HG02623 (cell line): Measurements from ENCODE around the gene TRIM26.
"Not testable (repeated sequence)": the region's sequence is repeated elsewhere in the genome, so short reads cannot be mapped to it uniquely, and the experiment has no call there.

Experiments
- ATAC-seq: cut with Tn5 transposase; IDR thresholded peaks from one replicate; pipeline ENCODE4 v1.9.1; 2021; ENCODE audit warnings: moderate library complexity; ENCODE audit not compliant: unreplicated experiment

The TRIM26 gene

DNA sequence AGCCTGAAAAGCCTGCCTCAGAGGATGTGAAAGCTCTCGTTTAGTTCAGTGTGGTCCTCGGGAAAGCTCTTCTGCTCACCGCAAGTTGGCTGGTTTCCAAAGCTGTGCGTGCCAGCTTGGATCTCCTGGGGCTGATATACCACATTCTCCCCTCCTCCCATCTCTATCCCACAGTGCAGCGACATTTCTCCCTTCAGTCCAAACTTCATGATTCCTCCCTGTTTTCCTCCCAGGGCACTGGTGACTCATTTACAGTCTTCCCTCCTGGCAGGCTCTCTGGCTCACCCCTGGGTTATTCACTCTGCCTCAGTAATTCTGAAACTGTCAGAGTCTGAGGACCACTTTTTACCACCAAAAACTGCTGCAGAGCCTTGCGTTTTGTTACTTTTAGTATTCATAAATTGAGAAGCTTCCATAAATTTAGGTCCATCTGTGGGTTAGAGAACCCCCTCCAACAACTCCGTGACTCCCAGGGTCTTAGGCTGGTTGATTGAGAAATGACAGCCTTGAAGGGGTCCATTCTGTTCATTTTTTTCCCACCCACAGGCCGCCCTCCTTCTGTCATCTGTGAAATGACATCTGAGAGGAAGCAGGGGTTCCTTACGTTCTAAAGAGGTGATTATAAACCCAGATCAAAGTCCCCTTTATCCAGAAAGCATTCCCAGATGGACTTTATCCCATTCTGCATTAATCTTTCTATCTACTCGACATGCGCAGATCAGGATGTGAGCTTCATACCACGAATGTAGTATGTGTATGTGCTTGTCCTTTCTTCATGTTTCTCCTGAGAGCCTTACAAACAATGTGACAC is 58.3 kb downstream of the TRIM26 start:
- ATAC-seq = no peak

DNA sequence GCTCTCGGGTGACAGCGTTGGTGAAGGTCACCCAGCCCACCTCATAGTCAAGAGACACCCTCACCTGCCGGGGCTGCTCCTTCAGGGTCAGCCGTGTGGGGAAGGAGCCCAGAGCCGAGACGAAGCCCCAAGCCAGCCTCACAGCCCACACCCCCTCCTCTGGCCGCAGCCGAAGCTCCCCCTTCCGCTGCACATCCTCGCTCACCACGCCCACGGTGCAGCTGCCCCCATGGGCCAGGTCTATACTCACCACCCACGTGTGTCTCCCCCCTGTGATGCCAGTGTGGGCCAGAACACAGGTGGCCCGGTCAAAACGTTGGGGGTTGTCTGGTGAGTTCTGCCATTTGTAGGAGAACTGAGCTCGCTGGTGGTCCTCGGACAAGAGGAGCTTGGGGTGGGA is 59.1 kb downstream of the TRIM26 start:
- no peak for ATAC-seq

DNA sequence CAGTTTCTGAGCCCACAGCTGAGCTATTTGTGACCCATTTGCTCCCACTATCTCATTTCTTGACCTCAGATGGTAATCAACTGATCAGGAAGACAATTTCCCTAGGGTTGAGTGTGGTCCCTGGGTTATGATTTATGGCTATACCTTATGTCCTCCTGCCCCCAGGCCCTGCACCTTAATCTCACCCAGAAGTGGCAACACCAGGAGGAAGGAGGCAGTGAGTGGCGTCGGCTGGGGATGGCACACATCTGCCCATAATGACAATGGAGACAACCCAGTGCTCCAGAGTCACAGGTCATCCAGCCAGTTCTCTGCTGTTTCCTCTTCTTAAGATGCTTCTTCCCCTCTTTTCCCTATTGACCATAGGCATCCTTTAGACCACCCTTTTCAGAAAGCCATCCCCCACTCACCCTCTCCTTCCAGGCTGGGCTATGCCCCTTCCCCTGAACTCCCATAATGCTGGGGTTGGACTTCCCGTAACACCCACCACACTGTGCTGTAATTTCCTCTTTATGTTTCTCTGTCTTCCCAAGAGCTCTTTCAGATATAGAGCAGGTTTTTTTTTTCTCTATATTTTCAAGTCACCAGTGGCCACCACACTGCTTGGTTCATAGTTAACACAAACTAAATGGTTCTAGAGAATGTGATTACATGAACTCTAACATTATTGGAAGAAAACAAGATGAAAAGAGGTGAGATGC is 60.1 kb downstream of the TRIM26 start:
- no peak for ATAC-seq

DNA sequence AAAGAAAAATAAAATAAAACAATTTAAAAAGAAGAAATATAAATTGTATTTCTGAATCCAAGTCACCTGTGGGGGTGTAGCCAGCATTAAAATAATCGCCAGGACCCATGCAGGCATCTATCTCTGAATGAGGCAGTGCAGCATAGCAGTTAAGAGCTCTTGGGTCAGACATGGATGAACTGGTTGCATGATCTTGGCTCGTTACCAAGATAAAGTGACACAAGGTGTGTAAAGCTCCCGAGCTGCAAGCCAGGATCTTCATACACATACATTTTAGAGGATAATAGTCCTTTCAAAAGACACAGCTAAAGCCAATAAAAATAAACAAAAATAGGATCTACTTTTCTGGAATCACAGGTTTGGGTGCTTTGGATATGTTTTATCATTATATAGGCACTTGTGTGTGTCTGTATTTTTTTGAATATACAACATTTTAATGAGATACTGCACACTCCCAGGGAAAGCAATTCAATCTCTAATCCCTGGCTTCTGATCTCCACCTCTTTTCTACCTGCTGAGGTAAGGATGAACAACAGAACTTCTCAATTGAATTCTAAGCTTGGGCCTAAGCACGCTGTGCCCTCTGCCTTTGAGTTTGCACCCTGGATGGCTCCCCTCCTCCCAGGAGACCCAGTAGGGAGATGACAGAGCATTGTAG is 61.1 kb downstream of the TRIM26 start:
- no peak for ATAC-seq

DNA sequence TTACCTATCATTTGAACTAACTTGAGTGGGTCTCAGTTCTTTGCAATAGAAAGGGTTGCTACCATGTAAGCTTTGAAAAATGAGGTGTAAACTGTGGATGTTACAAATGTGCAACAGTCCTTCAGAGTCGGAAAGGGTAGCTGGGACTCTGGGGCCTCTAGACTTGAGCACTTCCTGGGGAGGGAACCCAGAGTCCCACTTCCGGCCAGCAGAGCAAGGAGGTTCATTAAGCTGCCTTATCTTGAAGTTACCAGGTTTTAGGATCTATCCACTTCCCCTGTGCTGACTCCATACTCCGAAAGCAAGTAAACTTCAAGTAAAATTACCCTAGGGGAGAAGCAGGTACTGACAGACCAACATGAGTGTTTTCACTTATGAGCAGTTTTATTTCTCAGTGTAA is 61.6 kb downstream of the TRIM26 start:
- ATAC-seq = no peak

DNA sequence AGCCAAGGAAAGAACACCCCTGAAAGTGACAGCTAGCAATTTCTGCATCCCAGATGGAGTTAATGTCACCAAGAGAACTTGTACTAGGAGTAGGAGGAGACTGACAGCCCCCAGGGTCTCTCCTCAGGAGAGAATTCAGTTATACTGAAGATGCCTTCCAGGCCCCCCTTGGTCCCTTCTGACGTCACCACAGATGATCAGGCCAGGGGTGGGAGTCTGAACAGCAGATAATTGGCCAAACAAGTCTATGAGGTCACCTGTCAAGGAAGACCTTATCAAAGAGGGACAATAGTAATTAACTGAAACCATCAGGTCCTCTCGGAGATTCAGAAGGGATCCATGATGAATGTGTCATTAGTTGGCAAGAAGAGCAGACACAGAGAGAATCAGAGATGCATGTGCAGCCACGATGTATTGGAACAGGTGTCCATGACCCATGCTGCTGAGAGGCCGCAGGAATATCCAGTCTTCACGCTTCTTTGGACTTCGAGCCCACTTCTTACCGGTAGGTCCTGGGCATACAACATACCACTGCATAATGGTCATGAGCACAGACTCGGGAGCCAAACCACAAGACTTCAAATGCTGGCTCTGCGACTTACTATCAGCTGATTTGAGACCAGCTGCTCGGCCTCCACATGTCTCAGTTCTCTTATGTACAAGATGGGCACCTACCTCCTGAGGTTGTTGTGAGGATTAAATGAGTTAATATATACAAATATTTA is 62.4 kb downstream of the TRIM26 start:
- no peak for ATAC-seq

DNA sequence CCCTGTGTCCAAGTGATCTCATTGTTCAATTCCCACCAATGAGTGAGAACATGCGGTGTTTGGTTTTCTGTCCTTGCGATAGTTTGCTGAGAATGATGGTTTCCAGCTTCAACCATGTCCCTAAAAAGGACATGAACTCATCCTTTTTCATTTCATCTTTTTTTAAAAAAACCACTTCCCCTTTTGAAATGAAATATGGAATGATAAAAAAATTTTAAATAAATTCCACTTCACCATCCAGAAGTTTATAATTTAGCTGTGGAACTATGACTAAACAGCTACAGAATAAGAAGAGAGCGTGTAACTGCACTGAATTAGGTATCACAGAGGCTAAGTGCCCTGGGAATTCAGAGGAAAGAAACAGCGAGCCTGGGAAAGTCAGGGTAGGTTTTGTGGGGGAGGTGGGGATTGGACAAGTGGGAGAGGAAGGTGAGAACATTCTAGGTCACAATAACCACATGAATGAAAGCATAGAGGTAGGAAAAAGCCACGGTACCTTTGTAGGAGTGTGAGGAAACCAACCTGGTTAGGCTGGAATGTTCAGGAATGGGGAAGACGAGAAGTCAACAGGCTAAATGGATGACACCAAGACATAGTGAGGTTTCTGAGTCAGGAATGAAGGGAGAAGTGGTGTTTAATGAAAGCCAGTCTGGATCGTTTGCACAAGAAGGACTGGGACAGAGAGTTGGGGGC is 63.2 kb downstream of the TRIM26 start:
- ATAC-seq = no peak

DNA sequence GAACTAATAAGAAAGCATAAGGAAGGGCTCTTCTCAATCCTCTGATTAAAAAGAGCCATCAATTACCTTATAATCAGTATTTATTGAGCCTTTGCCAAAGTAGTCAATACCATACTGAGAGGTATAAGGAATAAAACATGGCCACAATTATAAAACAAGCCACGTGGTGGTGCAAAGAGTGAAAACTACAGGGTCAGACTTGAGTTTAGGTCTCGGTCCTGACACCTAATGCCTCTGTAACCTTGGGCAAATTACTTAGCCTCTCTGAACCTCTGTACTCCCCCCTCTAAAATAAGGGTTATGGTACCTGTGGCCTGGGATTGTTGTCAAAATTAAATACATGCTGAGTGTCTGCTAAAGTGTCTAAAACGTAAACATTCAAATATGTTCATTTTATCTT is 64.0 kb downstream of the TRIM26 start:
- no peak for ATAC-seq

DNA sequence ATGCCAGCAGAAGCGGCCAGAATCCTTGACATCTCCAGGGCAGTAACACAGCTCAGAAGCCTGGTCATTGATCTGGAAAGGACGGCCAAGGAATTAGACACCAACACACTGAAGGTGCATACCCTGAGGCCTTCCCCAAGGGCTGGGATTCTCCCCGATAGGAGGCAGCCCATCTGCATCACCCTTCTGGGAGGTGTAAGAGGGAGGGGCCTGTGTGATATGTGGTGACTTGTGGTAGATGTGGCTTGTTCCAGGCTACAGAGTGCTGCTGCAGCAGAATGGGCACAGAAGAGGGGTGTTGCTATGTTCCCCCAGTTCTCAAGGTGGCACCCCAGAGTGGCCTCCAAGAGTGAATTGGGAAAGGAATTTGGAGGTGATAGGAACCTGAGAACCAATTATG is 66.1 kb downstream of the TRIM26 start:
- no peak for ATAC-seq

DNA sequence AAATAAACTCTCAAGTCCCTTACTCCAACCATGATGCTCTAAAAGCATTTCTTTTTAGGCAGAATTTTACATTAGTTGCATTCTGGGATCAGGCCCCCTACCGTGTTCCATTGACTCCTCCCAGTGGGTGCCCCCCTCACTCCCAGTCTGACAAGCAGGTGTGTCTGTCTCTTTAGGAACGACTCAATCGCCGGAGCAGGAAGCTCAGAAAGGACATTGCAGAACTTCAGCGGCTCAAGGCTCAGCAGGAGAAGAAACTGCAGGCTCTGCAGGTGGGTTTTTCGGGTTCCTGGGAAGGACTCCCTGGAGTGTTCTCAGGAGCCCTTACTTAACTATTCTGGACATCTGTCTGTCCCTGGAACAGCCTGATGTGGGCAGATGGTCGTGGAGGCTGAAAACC is 67.4 kb downstream of the TRIM26 start:
- ATAC-seq = no peak

DNA sequence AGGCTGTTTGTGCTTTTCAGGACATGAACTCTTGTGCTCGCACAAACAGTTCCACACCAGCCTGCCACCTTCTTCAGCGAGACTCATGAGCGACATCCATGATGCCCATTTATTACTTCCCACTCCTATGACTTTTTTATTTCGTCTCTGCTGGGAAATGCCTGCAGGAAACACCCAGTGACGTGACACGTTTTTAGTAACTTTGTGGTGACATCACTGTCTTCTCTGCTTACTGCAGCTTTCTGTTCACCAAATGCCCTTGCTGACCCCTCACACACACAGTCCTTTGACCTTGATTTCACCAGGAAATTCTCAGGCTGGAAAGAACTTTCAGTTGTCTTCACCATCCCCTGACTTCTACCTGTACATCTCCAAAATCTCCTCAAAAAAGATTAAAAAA is 68.4 kb downstream of the TRIM26 start:
- ATAC-seq = no peak

DNA sequence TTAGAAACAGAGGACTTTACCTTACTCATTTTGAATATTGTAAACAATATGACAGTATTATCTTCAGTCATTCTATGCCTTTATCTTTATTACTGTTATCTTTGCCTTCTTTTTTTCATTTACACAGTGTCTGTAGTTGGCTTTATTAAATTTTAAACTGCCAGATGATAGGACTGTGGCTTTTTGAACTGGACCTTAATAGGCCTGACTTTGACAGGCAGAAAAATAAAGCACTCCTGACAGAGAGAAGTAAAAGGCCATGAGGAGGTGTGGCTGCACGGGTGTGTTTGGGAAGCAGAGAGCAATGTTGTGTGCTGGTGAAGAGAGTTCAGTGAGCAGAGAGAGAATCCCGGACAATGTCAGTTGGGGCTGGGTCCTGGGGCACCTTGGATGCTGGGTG is 69.4 kb downstream of the TRIM26 start:
- ATAC-seq = no peak

DNA sequence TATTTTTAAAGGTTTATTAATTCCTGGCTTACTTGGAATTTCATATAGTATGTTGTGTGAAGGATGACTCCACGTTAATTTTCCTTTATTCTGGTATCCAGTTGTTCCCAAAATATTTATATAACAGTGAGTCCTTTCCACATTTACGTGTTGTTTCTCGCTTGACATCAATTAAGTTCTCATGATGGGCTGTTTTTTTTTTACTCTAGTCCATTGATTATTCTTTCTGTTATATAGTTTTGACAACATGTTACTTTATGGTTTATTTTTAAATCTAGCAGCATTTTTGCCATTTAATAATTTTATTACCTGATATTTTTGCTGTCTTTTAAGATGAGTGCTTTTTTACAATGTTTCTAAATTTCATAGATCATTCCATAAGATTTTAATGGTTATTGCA is 70.5 kb downstream of the TRIM26 start:
- no peak for ATAC-seq

DNA sequence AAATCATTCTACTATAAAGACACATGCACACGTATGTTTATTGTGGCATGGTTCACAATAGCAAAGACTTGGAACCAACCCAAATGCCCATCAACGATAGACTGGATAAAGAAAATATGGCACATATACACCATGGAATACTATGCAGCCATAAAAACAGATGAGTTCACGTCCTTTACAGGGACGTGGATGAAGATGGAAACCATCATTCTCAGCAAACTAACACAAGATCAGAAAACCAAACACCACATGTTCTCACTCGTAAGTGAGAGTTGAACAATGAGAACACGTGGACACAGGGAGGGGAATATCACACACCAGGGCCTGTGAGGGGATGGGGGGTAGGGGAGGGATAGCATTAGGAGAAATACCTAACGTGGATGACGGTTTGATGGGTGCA is 73.0 kb downstream of the TRIM26 start:
- not testable (repeated sequence) for ATAC-seq

DNA sequence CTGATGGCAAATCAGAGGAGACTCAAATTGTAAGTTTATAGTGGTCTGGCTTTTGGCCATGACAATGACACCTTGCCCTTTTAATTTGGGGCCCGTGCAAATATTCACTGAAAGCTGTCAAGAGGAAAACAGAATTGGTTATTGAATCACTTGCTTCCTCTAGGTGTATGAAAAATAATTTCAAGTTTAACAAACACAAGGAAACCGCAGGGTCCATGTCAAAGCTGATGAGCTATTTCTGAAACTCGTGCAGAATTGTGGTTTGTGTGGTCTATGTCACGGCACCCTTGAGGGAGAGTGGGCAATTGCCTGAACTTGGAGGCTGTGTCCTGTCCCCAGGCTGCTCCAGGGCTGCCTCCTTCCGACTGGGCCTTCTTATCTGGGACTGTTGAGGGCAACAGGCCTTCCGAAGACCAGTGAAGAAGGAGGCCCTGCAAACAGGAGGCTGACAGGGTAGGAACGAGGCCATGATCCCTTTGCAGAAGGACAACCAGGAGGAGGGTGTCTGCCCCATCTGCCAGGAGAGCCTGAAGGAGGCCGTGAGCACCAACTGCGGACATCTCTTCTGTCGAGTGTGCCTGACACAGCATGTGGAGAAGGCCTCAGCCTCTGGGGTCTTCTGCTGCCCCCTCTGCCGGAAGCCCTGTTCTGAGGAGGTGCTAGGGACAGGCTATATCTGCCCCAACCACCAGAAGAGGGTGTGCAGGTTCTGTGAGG is 76.5 kb downstream of the TRIM26 start:
- no peak for ATAC-seq

DNA sequence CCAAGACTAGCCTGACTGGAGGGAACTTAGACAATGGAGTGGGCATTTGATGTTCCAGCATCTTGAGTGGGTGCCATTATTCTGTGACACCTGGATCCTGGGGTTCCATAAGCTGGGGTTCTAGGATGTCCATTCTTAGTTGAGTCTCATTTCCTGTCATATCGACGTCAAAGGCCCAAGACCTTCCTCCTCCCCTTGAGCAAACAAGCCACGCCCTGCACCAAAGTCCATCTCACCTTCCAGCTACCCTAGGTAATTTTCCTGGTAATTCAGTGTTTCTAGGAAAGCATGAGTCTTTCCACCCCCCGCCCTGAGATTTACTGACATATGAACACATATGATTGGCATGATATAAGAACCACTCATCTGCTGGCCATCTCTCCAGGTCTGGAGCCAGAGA is 77.4 kb downstream of the TRIM26 start, which contains the start of gene TRIM40:
TRIM40 (plus strand) TSS at position 384 of the 400 bp plus-strand sequence. CDS start 897 bp downstream, outside the sequence.
- ATAC-seq = no peak

DNA sequence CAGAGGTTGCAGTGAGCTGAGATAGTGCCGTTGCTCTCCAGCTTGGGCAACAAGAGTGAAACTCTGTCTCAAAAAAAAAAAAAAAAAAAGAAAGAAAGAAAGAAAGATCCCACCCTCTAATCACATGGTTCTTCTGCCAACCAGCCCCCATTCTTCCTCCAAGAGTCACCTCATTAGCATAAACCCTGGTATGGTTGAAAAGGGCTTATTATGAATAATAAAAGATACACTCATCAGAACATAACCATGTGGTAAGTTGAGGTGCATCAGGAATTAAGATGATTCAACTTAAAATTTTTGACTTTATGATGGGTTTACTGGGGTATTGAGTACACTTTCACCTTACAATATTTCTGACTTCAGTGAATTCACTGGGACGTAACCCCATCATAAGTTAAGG is 78.1 kb downstream of the TRIM26 start:
- ATAC-seq = no peak
